Progenitor cell of endocrine pancreas (in vitro differentiated cells): Measurements from ENCODE around the gene LSMEM2. TPM values are rescaled to one million over a fixed set of nuclear protein-coding genes. Genes with fewer than 3 reads are reported as not detected.

Source experiments
- DNase-seq: peaks from one replicate; pipeline ENCODE4 v3.0.0; 2021; ENCODE audit warnings: low spot score; ENCODE audit not compliant: unreplicated experiment
- H3K27ac Mint-ChIP-seq: 2 replicates; pipeline ENCODE4 v1.8.0; 2021; ENCODE audit warnings: mild to moderate bottlenecking, moderate library complexity, mixed read lengths
- H3K27me3 Mint-ChIP-seq: 2 replicates; pipeline ENCODE4 v1.8.0; 2021; ENCODE audit warnings: mixed read lengths
- H3K36me3 Mint-ChIP-seq: 2 replicates; pipeline ENCODE4 v1.8.0; 2022; ENCODE audit warnings: mixed read lengths; ENCODE audit not compliant: insufficient read depth
- H3K4me1 Mint-ChIP-seq: 2 replicates; pipeline ENCODE4 v1.8.0; 2021; ENCODE audit warnings: low read depth, mixed read lengths
- H3K4me3 Mint-ChIP-seq: 2 replicates; pipeline ENCODE4 v1.8.0; 2021; ENCODE audit warnings: low read depth, mild to moderate bottlenecking, moderate library complexity, mixed read lengths
- H3K9me3 Mint-ChIP-seq: 2 replicates; pipeline ENCODE4 v1.8.0; 2021; ENCODE audit warnings: low read depth, mixed read lengths
- CTCF ChIP-seq: fragments of 200-600 bp; sonication (generic); IDR thresholded peaks from one replicate; pipeline ENCODE4 v1.5.0; 2021; ENCODE audit warnings: antibody characterized with exemption, mild to moderate bottlenecking; ENCODE audit not compliant: unreplicated experiment
- total RNA-seq: library from RNA; stranded (reverse); gene quantifications from 2 replicates; pipeline ENCODE4 v1.2.1, GENCODE V29; 2021

LSMEM2 gene
- total RNA-seq, 1 donor from 2014 or later, result not detected

- no peak overlapping the region for H3K4me3 Mint-ChIP-seq
- H3K27ac Mint-ChIP-seq, result no peak overlapping the region
- peaks cover 35% of the 10 kb centered on the region for H3K4me1 Mint-ChIP-seq
- H3K27me3 Mint-ChIP-seq, result no peaks in the 10 kb centered on the region
- H3K36me3 Mint-ChIP-seq, result no peaks in the 10 kb centered on the region
- DNase-seq, result no peak
- TF ChIP-seq CTCF, result no peak
- no peaks in the 10 kb centered on the region for H3K9me3 Mint-ChIP-seq
Observed at GRCh38 chr3:50232303-50232702, 46.6 kb upstream of the LSMEM2 start.

- no peak for DNase-seq
- Mint-ChIP-seq H3K4me3 (no peak overlapping the region), H3K4me1 (peaks cover 40% of the 10 kb centered on the region), H3K27me3 (no peaks in the 10 kb centered on the region), H3K9me3 (no peaks in the 10 kb centered on the region), H3K36me3 (no peaks in the 10 kb centered on the region), H3K27ac (peak overlapping the region; percentile 79)
- no peak for TF ChIP-seq CTCF
Observed at GRCh38 chr3:50233176-50233575, 45.7 kb upstream of the LSMEM2 start.

GRCh38 chr3:50235716-50236483, 43.0 kb upstream of the LSMEM2 start, which contains the start of gene GNAI2:
TSS of gene GNAI2 (plus strand) at chr3:50236204. CDS start at chr3:50236336, 132 bp downstream.
- Mint-ChIP-seq H3K27me3 (no peaks in the 10 kb centered on the region), H3K9me3 (no peaks in the 10 kb centered on the region), H3K4me3 (peak within 1 kb of the TSS; percentile 93), H3K36me3 (no peaks in the 10 kb centered on the region), H3K4me1 (peaks cover 38% of the 10 kb centered on the region), H3K27ac (peak within 1 kb of the TSS; percentile 92)
- peak; percentile 97 for DNase-seq
- TF ChIP-seq CTCF, result no peak

GRCh38 chr3:50236484-50237132, 42.3 kb upstream of the LSMEM2 start:
- Mint-ChIP-seq H3K4me3 (peak overlapping the region; percentile 93), H3K36me3 (no peaks in the 10 kb centered on the region), H3K27me3 (no peaks in the 10 kb centered on the region), H3K9me3 (no peaks in the 10 kb centered on the region), H3K4me1 (peaks cover 42% of the 10 kb centered on the region), H3K27ac (peak overlapping the region; percentile 92)
- no peak for TF ChIP-seq CTCF
- DNase-seq, result no peak

- Mint-ChIP-seq H3K27me3 (no peaks in the 10 kb centered on the region), H3K4me3 (peak overlapping the region; percentile 93), H3K4me1 (peaks cover 43% of the 10 kb centered on the region), H3K9me3 (no peaks in the 10 kb centered on the region), H3K27ac (peak overlapping the region; percentile 92), H3K36me3 (no peaks in the 10 kb centered on the region)
- DNase-seq, result no peak
- TF ChIP-seq CTCF, result no peak
Observed at GRCh38 chr3:50237133-50237651, 41.7 kb upstream of the LSMEM2 start.
